Activated CD4-positive, CD25-positive, alpha-beta regulatory T cell treated with anti-CD3 and anti-CD28 coated beads, Interleukin-2, amount 50 U/mL, for 16 hours (primary cell): ENCODE data around the gene RNF8.
"Not testable (repeated sequence)": the region's sequence is repeated elsewhere in the genome, so short reads cannot be mapped to it uniquely, and the experiment has no call there.

Source experiments
- DNase-seq: peaks from one replicate; pipeline ENCODE4 v3.0.0-alpha.2; 2020; ENCODE audit warnings: low read depth, low spot score

RNF8 gene

DNA sequence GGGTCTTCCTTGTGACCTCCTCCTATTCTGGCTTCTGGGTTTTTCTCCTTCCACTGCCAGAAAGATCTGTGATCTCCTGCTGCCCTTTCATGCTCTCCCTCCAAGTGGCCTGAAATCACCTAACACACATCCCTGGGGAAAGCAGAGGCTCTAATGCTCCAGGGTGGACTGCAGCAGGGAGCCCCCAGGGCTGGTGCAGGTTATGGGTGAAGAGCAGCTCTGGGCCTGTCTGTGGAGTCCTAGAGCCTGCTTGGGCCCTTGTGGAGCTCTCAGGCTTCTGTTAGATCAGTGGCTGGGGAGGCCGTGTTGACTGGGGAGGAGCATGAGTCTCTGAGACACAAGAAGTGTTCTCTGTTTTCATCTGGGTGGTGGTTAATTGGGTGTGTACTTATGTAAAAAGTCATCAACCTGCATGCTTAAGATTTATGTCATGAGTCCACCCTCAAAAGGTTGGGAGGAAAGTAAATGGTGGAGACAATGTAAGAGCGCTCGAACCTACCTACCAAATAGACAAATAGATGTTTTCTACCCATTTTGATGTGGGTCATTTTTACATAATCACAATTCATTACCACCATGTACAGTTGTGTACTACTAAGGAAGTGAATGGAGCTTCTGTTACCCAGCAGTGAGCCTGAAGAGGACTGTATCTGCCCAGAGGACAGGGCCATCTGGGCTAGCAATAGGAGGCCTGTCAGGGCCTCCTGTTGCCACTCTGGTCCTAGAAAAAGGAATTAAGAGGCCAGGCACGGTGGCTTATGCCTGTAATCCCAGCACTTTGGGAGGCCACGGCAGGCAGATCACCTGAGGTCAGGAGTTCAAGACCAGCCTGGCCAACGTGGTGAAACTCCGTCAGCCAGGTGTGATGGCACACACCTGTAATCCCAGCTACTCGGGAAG is 32.0 kb upstream of the RNF8 start:
- no peak for DNase-seq

- DNase-seq = no peak
Measured at GRCh38 chr6:37323580-37323979, 30.2 kb upstream of the RNF8 start.

DNA sequence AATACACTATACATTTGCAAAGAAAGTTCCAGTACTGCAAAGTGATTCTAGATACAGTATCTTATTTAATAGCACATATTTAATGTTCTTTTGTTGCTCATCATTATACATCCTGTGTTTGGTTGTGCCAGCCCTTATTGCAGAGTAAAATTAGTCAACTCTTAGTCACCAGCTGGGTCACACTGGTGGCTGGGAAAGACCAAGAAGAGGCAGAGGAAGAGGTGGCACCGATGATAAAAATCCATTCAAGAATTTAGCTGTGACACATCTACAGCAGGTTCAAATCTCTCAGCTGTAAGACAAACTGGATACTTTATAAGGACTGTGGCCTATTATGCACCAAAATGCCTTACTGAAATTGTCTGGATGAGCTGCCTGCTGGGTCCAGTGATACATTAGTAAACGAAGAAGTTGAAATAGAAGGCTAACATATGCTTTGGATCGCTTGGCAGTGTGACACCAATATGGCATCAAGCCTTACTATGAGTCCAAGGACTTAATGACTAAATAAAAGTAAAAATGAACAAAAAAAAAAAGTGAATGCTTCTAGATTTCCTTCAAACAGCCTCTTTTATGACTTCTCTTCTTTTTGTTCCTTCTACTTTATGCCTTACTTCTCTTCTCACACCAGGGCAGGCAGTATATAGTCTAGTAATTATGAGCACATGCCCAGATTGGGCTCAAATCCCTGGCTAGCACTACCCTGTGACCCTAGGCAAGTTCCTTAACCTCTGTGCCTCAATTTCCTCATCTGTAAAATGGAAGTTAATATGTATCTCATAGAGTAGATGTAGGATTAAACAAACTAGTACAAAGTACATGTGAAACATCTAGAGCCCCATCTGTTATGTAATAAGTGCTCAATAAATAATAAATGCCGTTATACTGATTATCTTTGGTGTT is 29.4 kb upstream of the RNF8 start:
- no peak for DNase-seq

DNA sequence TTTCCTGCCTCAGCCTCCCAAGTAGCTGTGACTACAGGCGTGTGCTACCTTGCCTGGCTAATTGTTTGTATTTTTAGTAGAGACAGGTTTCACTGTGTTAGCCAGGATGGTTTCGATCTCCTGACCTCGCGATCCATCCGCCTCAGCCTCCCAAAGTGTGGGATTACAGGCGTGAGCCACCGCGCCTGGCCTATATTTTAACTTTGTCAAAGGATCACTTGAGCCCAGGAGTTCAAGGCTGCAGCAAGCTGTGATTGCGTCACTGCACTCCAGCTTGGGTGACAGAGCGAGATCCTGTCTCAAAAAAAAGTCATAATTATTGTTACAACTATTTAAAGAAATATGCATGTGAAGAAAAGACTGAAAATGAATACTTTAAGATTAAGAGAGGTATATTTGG is 23.4 kb upstream of the RNF8 start:
- not testable (repeated sequence) for DNase-seq

DNA sequence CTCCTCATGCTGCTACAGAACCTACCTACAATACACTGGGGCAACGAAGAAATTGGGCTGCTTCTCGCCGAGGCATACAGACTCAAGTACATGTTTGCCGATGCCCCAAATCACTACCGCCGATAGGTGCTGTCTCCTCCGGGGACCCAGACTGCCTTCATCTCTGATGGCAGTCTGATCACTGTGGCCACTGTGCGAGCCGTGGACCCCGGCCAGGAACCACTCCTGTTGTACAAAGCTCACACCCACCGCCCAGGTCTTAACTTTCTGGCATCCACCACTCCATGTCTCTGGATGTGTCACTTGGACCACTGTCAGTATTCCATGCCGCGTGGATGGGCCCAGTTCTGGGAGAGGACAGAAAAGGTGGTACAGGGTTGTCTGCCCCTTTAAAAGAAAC is 22.7 kb upstream of the RNF8 start:
- no peak for DNase-seq

- no peak for DNase-seq
Measured at GRCh38 chr6:37332894-37333293, 20.9 kb upstream of the RNF8 start.

- DNase-seq = no peak
Measured at GRCh38 chr6:37334047-37334446, 19.7 kb upstream of the RNF8 start.

GRCh38 chr6:37338317-37338716 is 15.5 kb upstream of the RNF8 start:
- DNase-seq = not testable (repeated sequence)

- no peak for DNase-seq
Measured at GRCh38 chr6:37338745-37339255, 15.0 kb upstream of the RNF8 start.

GRCh38 chr6:37339741-37340638 is 13.8 kb upstream of the RNF8 start:
- no peak for DNase-seq

DNA sequence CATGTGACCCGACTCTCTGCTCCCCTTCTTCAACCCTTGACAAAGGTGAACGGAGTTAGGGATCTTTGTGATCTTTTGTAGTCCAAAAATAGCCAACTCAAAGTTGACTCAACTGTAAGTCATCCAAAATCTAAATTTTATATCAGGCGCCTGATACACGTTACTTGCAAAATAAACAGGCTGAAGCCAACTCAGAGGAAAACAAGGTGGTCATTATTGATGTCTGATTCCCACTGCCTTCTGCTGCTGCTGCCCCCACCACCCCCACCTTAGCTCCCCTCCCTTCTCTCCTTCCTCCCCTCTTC is 13.2 kb upstream of the RNF8 start:
- no peak for DNase-seq

- DNase-seq = no peak
Measured at GRCh38 chr6:37343248-37343647, 10.5 kb upstream of the RNF8 start.

GRCh38 chr6:37344308-37344707 is 9.5 kb upstream of the RNF8 start:
- DNase-seq = no peak

DNA sequence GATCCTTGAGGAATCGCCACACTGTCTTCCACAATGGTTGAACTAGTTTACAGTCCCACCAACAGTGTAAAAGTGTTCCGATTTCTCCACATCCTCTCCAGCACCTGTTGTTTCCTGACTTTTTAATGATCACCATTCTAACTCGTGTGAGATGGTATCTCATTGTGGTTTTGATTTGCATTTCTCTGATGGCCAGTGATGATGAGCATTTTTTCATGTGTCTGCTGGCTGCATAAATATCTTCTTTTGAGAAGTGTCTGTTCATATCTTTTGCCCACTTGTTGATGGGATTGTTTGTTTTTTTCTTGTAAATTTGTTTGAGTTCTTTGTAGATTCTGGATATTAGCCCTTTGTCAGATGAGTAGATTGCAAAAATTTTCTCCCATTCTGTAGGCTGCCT is 8.0 kb upstream of the RNF8 start:
- not testable (repeated sequence) for DNase-seq

DNA sequence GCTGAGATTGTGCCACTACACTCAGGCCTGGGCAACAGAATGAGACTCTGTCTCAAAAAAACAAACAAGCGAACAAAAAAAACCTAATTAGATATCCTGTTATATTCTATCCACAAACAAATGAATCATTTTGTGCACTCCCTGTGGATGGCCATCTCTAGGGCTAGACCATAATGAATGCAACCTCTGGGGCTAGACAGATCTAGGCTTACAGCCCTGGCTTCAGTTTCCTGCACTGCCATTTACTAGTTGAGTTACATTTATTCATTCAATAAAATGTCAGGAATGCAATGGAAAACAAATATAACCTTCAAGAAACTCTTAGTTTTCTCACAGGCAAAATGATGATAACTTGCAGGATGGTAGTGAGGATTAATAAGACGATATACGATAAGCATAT is 6.6 kb upstream of the RNF8 start:
- no peak for DNase-seq

DNA sequence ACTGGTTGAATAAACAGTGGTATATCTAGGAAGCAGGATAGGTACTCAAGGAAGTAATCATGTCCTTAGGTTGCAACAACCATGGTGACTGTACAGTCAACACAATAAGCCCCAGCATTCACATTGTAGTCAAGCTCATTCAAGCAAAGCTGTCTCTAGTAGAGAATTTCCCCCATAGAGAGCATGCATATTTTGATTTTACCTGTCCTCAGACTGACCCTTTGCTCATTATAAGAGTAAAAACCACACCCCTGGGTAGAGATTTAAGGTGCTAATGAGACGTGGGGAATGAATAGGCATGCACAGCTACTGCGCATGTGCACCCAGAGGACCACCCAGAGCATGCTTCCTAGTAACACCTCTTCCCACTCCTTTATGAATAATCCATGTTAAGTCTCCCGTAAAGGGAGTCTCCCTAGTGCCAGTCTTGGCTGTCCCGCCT is 6.1 kb upstream of the RNF8 start:
- no peak for DNase-seq

DNA sequence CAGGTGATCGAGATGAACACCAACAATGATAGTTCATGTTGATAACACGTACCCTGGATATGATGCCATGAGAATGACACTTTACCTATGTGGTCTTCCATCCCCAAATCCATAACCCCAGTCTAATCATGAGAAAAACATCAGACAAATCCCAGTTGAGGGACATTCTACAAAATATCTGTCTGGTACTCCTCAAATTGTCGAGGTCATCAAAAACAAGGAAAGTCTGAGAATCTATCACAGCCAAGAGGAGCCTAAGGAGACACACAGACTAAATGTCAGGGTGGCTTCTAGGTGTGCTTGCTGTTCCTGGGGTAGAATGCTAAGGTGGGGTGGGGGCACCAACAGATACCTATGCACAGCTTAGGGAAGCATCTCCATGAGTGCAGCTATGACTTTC is 2.8 kb upstream of the RNF8 start:
- no peak for DNase-seq

- DNase-seq = no peak
Measured at GRCh38 chr6:37352384-37352783, 1.4 kb upstream of the RNF8 start.

DNA sequence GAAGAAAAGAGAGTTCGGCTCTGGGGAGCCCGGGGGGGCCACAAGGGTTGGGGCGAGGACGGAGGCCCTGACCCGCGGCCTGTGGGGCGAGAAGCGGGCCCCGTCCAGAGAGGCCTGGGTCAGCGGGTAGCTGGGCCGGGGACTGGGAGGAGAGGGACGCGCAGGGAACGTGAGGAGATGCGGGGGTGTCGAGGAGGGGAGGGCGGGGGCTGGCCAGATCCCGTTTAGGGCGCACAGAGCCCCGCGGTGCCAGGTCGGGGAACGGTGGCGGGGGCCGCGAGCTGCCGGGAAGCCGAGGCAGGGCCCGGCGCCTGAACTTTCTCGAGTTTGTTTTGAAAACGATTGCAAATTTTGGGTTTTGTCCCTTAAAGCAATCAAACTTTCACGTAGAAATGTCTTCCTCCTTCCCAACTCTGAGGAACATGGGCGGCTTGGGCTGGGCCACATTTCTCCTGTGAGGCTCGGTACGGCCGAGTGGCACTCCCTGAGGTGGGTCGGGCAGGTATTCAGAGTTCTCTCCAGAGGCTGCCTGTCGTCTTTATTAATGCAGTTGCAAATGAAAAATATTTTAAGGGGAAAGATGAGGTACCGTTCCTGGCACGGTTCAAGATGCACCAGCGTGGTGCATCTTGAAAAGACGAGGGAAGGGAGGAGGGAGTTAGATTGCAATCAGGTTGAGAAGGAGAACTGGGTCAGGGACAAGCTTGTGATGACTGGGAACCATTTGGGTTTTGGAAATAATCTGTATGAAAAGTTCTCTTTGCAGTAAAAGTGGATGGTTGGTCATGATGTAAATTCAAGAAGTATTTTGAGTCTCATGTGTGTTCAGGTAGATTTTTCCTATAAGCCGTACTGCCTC is 972 bp downstream of the RNF8 start:
- DNase-seq = no peak

GRCh38 chr6:37357288-37357687 is 3.5 kb downstream of the RNF8 start:
- no peak for DNase-seq

DNA sequence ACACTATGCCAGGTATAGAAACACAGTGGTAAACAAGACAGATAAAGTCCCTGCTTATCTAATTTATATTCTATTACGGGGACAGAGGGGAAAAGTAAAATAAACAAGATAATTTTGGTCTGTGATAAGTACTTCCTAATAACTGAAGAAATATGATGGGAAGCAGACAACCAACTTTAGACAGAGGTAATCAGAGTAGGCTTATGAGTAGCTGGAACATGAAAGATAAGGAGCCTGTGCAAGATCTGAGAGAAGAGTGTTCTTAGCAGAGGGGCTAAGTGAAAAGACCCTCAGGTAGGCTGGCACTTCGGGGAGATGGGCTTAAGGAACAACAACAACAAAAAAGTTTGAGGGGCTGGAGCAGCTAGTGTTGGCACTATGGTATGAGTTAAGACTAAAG is 4.1 kb downstream of the RNF8 start:
- no peak for DNase-seq
